ENCODE data around the gene UBFD1.
A peak's percentile ranks its signal among the peaks of the same experiment; 100 is the strongest.
"Not testable (repeated sequence)": the region's sequence is repeated elsewhere in the genome, so short reads cannot be mapped to it uniquely, and the experiment has no call there.

Gene UBFD1

GRCh38 chr16:23556881-23557778 is at the start of gene UBFD1, which contains the start of gene EARS2:
TSS of gene UBFD1 (plus strand) at chr16:23557727. CDS start at chr16:23557743, 16 bp downstream.
TSS of gene EARS2 (minus strand) at chr16:23557350. CDS start at chr16:23557343, 7 bp downstream.
- DNase-seq (ENCODE audit: low read depth in 2 of 2): peak; percentile 92 to 94

DNA sequence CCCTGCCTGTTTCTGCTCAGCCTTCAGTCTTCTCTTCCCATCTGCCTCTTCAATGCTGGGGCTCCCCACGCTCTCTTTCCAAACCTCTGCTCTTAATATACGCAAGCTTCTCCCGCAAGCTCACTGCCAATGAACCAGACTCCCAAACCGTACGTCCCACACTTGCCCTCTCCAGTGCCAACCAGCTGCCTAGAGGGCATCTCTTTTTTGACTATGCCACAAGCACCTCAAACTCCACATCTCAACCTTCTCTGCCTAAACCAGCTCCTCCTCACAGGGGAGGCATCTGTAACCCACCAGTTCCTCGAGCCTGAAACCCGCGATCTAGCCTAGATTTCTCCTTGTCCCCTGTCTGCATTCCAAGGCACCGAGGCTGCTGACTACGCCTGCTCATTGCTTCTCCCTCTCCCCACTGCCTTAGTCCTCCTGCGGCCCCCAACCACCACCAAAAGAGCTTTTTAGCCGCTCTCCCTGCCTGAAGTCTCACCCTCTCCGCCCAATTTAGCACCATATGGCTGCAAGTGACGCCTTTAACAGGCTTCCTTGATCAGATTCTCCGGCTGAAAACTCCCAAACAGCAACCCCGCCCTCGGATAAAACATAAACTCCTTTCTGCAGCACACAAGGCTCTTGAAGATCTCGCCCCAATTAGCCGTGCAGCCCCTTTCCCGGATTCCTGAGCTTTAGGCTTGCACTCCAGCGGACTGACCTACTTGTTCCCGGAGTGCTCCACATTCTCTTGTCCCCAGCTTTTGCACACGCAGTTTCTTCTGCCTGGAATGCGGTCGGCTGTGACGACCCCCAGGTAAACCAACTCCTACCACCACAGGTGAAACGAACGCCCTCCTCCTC is 48.7 kb upstream of the UBFD1 start:
- no peak for DNase-seq (ENCODE audit: low read depth in 2 of 2)

DNA sequence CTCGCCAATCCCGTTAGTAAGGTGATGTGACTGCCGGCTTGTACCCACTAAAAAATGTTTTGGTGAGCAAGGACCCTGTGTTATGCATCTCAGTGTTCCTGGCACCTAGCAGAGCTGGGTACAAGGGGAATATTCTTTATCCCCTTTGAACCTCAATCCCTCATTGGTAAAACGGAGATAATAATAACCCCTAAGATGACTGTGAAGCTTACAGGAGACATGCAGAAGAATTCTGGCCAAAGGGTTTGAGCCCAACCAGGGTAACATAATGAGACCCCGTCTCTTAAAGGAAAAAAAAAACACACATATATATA is 48.1 kb upstream of the UBFD1 start:
- DNase-seq (ENCODE audit: low read depth in 2 of 2): no peak

- no peak for DNase-seq (ENCODE audit: low read depth in 2 of 2)
Observed at GRCh38 chr16:23509782-23510163, 47.8 kb upstream of the UBFD1 start.

GRCh38 chr16:23510164-23510914 is 47.2 kb upstream of the UBFD1 start, which contains the start of gene GGA2:
TSS of gene GGA2 (minus strand) at chr16:23510494. CDS start at chr16:23510411, 83 bp downstream.
- peak; percentile 71 to 73 for DNase-seq (ENCODE audit: low read depth in 2 of 2)

DNA sequence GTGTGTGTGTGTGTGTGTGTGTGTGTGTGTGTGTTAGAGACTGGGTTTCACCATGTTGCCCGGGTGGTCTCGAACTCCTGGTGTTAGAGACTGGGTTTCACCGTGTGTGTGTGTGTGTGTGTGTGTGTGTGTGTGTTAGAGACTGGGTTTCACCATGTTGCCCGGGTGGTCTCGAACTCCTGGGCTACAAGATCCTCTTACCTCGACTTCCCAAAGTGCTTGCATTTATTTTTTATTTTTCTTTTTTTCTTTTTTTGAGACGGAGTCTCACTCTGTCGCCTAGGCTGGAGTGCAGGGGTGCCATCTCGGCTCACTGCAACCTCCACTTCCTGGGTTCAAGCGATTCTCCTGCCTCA is 46.6 kb upstream of the UBFD1 start:
- DNase-seq (ENCODE audit: low read depth in 2 of 2): not testable (repeated sequence)

- no peak for DNase-seq (ENCODE audit: low read depth in 2 of 2)
Observed at GRCh38 chr16:23511731-23512130, 45.8 kb upstream of the UBFD1 start.

GRCh38 chr16:23512168-23512695 is 45.3 kb upstream of the UBFD1 start:
- DNase-seq (ENCODE audit: low read depth in 2 of 2): no peak

GRCh38 chr16:23514381-23515152 is 43.0 kb upstream of the UBFD1 start:
- no peak for DNase-seq (ENCODE audit: low read depth in 2 of 2)

- DNase-seq (ENCODE audit: low read depth in 2 of 2): no peak
Observed at GRCh38 chr16:23515881-23516280, 41.6 kb upstream of the UBFD1 start.

GRCh38 chr16:23516366-23517137 is 41.0 kb upstream of the UBFD1 start:
- DNase-seq (ENCODE audit: low read depth in 2 of 2): no peak

GRCh38 chr16:23518435-23518891 is 39.1 kb upstream of the UBFD1 start:
- no peak for DNase-seq (ENCODE audit: low read depth in 2 of 2)

- DNase-seq (ENCODE audit: low read depth in 2 of 2): no peak
Observed at GRCh38 chr16:23519282-23519681, 38.2 kb upstream of the UBFD1 start.

DNA sequence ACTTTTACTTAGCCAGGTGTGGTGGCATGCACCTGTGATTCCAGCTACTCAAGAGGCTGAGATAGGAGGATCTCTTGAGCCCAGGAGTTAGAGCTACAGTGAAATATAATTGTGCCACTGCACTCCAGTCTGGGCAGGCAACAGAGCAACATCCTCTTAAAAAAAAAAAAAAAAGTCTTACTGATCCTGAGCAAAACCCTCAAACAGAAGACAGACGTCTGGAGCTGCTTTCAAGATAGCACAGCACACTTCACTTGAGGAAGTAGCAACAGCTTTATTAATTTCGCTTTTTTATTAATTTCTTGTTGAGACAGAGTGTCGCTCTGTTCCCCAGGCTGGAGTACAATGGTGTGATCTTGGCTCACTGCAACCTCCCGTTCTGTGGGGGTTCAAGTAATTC is 37.0 kb upstream of the UBFD1 start:
- no peak for DNase-seq (ENCODE audit: low read depth in 2 of 2)

GRCh38 chr16:23521037-23521743 is 36.3 kb upstream of the UBFD1 start:
- DNase-seq (ENCODE audit: low read depth in 2 of 2): no peak

GRCh38 chr16:23521965-23522364 is 35.6 kb upstream of the UBFD1 start:
- no peak for DNase-seq (ENCODE audit: low read depth in 2 of 2)

- DNase-seq (ENCODE audit: low read depth in 2 of 2): no peak
Observed at GRCh38 chr16:23523321-23523720, 34.2 kb upstream of the UBFD1 start.

DNA sequence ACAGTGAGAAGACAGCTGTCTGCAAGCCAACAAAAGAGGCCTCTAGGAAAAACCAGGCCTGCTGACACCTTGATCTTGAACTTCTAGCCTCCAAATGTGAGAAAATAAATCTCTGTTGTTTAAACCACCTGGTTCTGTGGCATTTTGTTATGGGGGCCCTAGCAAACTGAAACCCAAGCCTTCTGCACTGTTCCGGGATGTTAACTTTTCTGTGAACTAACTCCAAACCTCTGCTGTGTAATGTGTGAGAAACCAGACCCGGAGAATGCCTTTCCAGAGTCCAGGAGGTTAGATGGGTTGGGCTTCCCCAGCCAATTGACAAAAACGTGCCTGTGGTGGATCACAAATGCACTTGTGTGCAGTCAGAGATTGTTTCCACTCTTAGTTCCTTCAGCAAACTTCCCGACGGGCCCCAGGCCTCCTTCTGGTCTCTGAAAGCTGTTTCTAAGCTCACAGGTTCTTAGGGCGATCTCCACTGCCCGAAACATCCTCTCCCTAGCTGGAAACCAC is 33.6 kb upstream of the UBFD1 start:
- no peak for DNase-seq (ENCODE audit: low read depth in 2 of 2)

DNA sequence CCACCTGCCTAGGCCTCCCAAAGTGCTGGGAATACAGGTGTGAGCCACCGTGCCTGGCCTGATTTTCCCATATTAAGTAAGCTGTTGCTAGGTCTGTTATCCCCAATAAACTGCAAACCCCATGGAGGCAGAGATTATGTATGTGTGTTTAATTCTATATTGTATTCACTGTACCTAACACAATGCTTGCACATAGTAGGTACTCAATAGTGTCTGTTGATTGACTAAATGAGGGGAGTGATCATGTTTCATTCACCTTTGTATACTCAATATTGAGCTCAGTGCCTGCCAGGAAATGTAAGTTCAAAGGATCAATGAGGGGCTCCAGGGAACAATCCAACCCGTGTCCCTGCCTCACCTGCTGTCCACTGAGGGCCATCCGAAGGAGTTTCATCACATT is 32.6 kb upstream of the UBFD1 start:
- DNase-seq (ENCODE audit: low read depth in 2 of 2): no peak
